ENCODE data around the gene ATP11A.

ATP11A gene

GRCh38 chr13:112831801-112832200 is 142.0 kb downstream of the ATP11A start:
- TF ChIP-seq CTCF (IDR thresholded peaks at IDR 0.05): no peak

GRCh38 chr13:112832811-112833210 is 143.0 kb downstream of the ATP11A start:
- no peak for TF ChIP-seq CTCF (IDR thresholded peaks at IDR 0.05)

GRCh38 chr13:112833551-112834257 is 143.9 kb downstream of the ATP11A start:
- TF ChIP-seq CTCF (IDR thresholded peaks at IDR 0.05): no peak

GRCh38 chr13:112835344-112835743 is 145.5 kb downstream of the ATP11A start:
- TF ChIP-seq CTCF (IDR thresholded peaks at IDR 0.05): no peak

GRCh38 chr13:112835796-112836195 is 146.0 kb downstream of the ATP11A start:
- no peak for TF ChIP-seq CTCF (IDR thresholded peaks at IDR 0.05)

- no peak for TF ChIP-seq CTCF (IDR thresholded peaks at IDR 0.05)
These were observed 147.1 kb downstream of the ATP11A start for GRCh38 chr13:112836940-112837339.

GRCh38 chr13:112837371-112838037 is 147.7 kb downstream of the ATP11A start:
- TF ChIP-seq CTCF (IDR thresholded peaks at IDR 0.05): no peak
